ENCODE data around the gene LETMD1. TPM values are rescaled to one million over a fixed set of nuclear protein-coding genes. Genes with fewer than 3 reads are reported as not detected.

The LETMD1 gene
- total and polyA plus RNA-seq, 9 of the 15 experiments (the other 6 are each of a cell fraction or from before 2014, with no cell fraction given) = 58.7 to 163 (median 75.4) TPM

DNA sequence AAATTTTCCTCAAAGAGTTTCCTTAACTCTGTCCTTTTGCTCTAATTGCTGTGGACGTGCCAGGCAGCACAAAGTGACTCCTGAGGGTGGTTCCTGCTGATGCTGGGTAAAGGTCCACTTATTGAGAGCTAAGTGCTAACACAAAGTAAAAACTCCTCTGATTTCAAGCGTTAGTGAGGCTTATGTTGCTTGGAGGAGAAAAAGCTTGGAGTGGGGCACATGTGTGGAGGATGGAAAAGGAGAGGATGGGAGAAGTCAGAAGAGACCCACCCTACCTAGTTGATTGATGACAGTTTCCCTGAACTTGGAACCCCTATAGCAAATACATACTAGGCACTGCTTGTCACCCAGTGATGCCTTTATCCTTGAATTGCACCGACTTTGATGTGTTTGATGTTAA, 11.8 kb upstream of the LETMD1 start:
- no peak overlapping the region for H3K9ac ChIP-seq (ENCODE audit: insufficient read depth in 1 of 2, low read depth in 2 of 2, low read length in 2 of 2)
- no peaks in the 10 kb centered on the region for H3K36me3 ChIP-seq (ENCODE audit: control insufficient read depth, insufficient read depth, low read length)
- 17% methylated on average over 3 of the region's 3 CpGs for WGBS (ENCODE audit: insufficient coverage, low coverage, missing lambda C conversion rate)
- H3K4me3 ChIP-seq = no peak overlapping the region
- ChIA-PET POLR2A (interaction anchor here (0.7 to 2.1 kb wide), 2 partner anchors 8 to 182 kb away, joined by 3 to 8 read pairs; no protein-coding TSS in a partner anchor), CTCF (ENCODE audit: low intra/inter-chr PET ratio) (no interaction called here)
- H4K20me1 ChIP-seq (replicated peaks; ENCODE audit: control insufficient read depth, insufficient read depth, low read length) = no peaks in the 10 kb centered on the region
- H3K9me1 ChIP-seq (ENCODE audit: control insufficient read depth, insufficient read depth, low read length) = no peaks in the 10 kb centered on the region
- H3K79me2 ChIP-seq (ENCODE audit: control insufficient read depth, insufficient read depth, low read length) = no peaks in the 10 kb centered on the region
- no peaks in the 10 kb centered on the region for H3K27me3 ChIP-seq (ENCODE audit: control insufficient read depth in 2 of 2, insufficient read depth in 2 of 2, low read length in 2 of 2)
- ATAC-seq (no peak), DNase-seq (ENCODE audit: extremely low read depth in 1 of 4, low spot score in 3 of 4) (no peak), FAIRE-seq (no peak)
- H3K4me1 ChIP-seq (replicated peaks in 1 of 2; ENCODE audit: control insufficient read depth in 2 of 2, insufficient read depth in 2 of 2, low read length in 2 of 2) = peaks cover 5 to 12% of the 10 kb centered on the region in 2 experiments; a peak in 2 of 5 replicates
- no TSS peak for BruUV-seq (replicated peaks)
- TF ChIP-seq CREB1 (IDR thresholded peaks at IDR 0.05) (no peak), CREB1 (CRISPR knock-in tag; IDR thresholded peaks at IDR 0.05) (no peak), YBX1 (IDR thresholded peaks at IDR 0.05) (no peak), ZNF165 (CRISPR knock-in tag; IDR thresholded peaks at IDR 0.05; ENCODE audit: borderline replicate concordance) (no peak), CCNT2 (IDR thresholded peaks at IDR 0.05; ENCODE audit: borderline replicate concordance, extremely low read depth, insufficient read length, low read depth, low read length) (no peak), BHLHE40 (IDR thresholded peaks at IDR 0.05; ENCODE audit: low read length) (no peak)
- TF ChIP-seq, protein P1, sequence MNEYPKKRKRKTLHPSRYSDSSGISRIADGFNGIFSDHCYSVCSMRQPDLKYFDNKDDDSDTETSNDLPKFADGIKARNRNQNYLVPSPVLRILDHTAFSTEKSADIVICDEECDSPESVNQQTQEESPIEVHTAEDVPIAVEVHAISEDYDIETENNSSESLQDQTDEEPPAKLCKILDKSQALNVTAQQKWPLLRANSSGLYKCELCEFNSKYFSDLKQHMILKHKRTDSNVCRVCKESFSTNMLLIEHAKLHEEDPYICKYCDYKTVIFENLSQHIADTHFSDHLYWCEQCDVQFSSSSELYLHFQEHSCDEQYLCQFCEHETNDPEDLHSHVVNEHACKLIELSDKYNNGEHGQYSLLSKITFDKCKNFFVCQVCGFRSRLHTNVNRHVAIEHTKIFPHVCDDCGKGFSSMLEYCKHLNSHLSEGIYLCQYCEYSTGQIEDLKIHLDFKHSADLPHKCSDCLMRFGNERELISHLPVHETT (CRISPR knock-in tag; conservative IDR thresholded peaks at IDR 0.05 in 1 of 2, IDR thresholded peaks at IDR 0.05 in 1 of 2) = no peak
- TF ChIP-seq, protein P2, sequence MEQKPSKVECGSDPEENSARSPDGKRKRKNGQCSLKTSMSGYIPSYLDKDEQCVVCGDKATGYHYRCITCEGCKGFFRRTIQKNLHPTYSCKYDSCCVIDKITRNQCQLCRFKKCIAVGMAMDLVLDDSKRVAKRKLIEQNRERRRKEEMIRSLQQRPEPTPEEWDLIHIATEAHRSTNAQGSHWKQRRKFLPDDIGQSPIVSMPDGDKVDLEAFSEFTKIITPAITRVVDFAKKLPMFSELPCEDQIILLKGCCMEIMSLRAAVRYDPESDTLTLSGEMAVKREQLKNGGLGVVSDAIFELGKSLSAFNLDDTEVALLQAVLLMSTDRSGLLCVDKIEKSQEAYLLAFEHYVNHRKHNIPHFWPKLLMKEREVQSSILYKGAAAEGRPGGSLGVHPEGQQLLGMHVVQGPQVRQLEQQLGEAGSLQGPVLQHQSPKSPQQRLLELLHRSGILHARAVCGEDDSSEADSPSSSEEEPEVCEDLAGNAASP (IDR thresholded peaks at IDR 0.05) = no peak
- TF ChIP-seq, protein P3, sequence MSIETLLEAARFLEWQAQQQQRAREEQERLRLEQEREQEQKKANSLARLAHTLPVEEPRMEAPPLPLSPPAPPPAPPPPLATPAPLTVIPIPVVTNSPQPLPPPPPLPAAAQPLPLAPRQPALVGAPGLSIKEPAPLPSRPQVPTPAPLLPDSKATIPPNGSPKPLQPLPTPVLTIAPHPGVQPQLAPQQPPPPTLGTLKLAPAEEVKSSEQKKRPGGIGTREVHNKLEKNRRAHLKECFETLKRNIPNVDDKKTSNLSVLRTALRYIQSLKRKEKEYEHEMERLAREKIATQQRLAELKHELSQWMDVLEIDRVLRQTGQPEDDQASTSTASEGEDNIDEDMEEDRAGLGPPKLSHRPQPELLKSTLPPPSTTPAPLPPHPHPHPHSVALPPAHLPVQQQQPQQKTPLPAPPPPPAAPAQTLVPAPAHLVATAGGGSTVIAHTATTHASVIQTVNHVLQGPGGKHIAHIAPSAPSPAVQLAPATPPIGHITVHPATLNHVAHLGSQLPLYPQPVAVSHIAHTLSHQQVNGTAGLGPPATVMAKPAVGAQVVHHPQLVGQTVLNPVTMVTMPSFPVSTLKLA (conservative IDR thresholded peaks at IDR 0.05) = no peak
- TF ChIP-seq, protein P4, sequence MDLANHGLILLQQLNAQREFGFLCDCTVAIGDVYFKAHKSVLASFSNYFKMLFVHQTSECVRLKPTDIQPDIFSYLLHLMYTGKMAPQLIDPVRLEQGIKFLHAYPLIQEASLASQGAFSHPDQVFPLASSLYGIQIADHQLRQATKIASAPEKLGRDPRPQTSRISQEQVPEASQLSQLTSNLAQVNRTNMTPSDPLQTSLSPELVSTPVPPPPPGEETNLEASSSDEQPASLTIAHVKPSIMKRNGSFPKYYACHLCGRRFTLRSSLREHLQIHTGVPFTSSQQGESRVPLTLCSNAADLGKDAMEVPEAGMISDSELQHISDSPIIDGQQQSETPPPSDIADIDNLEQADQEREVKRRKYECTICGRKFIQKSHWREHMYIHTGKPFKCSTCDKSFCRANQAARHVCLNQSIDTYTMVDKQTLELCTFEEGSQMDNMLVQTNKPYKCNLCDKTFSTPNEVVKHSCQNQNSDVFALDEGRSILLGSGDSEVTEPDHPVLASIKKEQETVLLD (IDR thresholded peaks at IDR 0.05) = no peak
- TF ChIP-seq, protein P5, sequence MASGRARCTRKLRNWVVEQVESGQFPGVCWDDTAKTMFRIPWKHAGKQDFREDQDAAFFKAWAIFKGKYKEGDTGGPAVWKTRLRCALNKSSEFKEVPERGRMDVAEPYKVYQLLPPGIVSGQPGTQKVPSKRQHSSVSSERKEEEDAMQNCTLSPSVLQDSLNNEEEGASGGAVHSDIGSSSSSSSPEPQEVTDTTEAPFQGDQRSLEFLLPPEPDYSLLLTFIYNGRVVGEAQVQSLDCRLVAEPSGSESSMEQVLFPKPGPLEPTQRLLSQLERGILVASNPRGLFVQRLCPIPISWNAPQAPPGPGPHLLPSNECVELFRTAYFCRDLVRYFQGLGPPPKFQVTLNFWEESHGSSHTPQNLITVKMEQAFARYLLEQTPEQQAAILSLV (tag; IDR thresholded peaks at IDR 0.05) = no peak
- H3K4me2 ChIP-seq (ENCODE audit: insufficient read depth, low read length) = no peak overlapping the region
- H3K9me3 ChIP-seq (replicated peaks; ENCODE audit: control insufficient read depth, insufficient read depth, low read depth, low read length) = no peaks in the 10 kb centered on the region
- peak overlapping the region; percentile 33; the same call in 1 of the 2 replicates for H2AFZ ChIP-seq (ENCODE audit: low read depth, low read length)
- intact Hi-C loops (cut with micrococcal nuclease) = no loop called here
- in situ Hi-C loops (cut with MboI) = no loop called here
- no peak overlapping the region for H3K27ac ChIP-seq (ENCODE audit: extremely low read depth, low read depth, low read length)

Measured in K562 (cell line).